Measurements from ENCODE around the gene IL17RD.

GRCh38 chr3:57110798-57111197, 54.4 kb downstream of the IL17RD start:
- TF ChIP-seq CTCF (tag by site-specific recombination; IDR thresholded peaks at IDR 0.05) (no peak), ZNF324 (tag by site-specific recombination; IDR thresholded peaks at IDR 0.05) (no peak), ZNF138 (tag by site-specific recombination; IDR thresholded peaks at IDR 0.05; ENCODE audit: borderline replicate concordance) (no peak), ZNF23 (tag by site-specific recombination; IDR thresholded peaks at IDR 0.05; ENCODE audit: borderline replicate concordance) (no peak), ZFP37 (tag by site-specific recombination; IDR thresholded peaks at IDR 0.05) (no peak), ZBTB26 (tag by site-specific recombination; optimal IDR thresholded peaks at IDR 0.05) (no peak), ATF2 (tag by site-specific recombination; IDR thresholded peaks at IDR 0.05; ENCODE audit: low read depth) (no peak)
- TF ChIP-seq, protein P1, sequence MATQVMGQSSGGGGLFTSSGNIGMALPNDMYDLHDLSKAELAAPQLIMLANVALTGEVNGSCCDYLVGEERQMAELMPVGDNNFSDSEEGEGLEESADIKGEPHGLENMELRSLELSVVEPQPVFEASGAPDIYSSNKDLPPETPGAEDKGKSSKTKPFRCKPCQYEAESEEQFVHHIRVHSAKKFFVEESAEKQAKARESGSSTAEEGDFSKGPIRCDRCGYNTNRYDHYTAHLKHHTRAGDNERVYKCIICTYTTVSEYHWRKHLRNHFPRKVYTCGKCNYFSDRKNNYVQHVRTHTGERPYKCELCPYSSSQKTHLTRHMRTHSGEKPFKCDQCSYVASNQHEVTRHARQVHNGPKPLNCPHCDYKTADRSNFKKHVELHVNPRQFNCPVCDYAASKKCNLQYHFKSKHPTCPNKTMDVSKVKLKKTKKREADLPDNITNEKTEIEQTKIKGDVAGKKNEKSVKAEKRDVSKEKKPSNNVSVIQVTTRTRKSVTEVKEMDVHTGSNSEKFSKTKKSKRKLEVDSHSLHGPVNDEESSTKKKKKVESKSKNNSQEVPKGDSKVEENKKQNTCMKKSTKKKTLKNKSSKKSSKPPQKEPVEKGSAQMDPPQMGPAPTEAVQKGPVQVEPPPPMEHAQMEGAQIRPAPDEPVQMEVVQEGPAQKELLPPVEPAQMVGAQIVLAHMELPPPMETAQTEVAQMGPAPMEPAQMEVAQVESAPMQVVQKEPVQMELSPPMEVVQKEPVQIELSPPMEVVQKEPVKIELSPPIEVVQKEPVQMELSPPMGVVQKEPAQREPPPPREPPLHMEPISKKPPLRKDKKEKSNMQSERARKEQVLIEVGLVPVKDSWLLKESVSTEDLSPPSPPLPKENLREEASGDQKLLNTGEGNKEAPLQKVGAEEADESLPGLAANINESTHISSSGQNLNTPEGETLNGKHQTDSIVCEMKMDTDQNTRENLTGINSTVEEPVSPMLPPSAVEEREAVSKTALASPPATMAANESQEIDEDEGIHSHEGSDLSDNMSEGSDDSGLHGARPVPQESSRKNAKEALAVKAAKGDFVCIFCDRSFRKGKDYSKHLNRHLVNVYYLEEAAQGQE (tag by site-specific recombination; IDR thresholded peaks at IDR 0.05) = no peak
